PC-9 (cell line): ENCODE results near the gene EEF2K.

ENCODE experiments used
- EZH2 ChIP-seq: fragments of 200-600 bp; sonication (generic); IDR thresholded peaks from 2 replicates; pipeline ENCODE4 v1.8.0; 2017; ENCODE audit warnings: antibody characterized with exemption, low read depth
- TF ChIP-seq, protein P1 (sequence below): fragments of 200-600 bp; sonication (generic); conservative IDR thresholded peaks from 2 replicates; pipeline ENCODE4 v1.6.1; 2017; ENCODE audit warnings: mixed run types, antibody characterized with exemption, mild to moderate bottlenecking, moderate library complexity

DNA sequence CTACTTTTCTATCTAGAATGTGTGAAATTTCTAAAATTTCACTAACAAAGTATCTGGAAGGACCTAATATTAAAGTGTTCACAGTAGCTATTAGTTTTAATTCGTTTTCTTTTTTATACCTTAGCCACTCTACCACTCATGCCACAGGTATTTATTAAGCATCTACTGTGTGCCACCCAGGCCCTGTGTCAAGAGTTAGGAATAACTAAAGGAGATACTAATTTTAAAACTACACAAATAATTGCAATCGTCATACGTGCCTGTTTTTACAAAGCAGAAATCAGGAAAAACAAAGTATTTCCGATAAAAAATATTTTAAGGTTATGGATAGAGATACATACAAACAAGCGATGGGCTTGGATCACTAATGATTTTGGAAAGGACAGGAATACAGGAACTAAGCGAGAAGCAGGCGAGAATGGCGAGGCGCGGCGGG lies 483 bp upstream of the EEF2K start:
- TF ChIP-seq, protein P1, sequence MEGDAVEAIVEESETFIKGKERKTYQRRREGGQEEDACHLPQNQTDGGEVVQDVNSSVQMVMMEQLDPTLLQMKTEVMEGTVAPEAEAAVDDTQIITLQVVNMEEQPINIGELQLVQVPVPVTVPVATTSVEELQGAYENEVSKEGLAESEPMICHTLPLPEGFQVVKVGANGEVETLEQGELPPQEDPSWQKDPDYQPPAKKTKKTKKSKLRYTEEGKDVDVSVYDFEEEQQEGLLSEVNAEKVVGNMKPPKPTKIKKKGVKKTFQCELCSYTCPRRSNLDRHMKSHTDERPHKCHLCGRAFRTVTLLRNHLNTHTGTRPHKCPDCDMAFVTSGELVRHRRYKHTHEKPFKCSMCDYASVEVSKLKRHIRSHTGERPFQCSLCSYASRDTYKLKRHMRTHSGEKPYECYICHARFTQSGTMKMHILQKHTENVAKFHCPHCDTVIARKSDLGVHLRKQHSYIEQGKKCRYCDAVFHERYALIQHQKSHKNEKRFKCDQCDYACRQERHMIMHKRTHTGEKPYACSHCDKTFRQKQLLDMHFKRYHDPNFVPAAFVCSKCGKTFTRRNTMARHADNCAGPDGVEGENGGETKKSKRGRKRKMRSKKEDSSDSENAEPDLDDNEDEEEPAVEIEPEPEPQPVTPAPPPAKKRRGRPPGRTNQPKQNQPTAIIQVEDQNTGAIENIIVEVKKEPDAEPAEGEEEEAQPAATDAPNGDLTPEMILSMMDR, result no peak
- no peak for TF ChIP-seq EZH2
